GM19240 (cell line): ENCODE measurements around the gene TRPM3.

Experiments
- DNase-seq: peaks from one replicate; pipeline ENCODE4 v3.0.0; 2011; ENCODE audit warnings: low spot score; ENCODE audit not compliant: insufficient read length

TRPM3 gene

GRCh38 chr9:70490478-70490877, 630.9 kb downstream of the TRPM3 start:
- DNase-seq: no peak

GRCh38 chr9:70488793-70489105, 632.7 kb downstream of the TRPM3 start:
- no peak for DNase-seq

GRCh38 chr9:70488098-70488792, 633.2 kb downstream of the TRPM3 start:
- no peak for DNase-seq

- DNase-seq: no peak
Observed at GRCh38 chr9:70486127-70486526, 635.3 kb downstream of the TRPM3 start.

GRCh38 chr9:70485273-70485858, 636.1 kb downstream of the TRPM3 start:
- no peak for DNase-seq

- peak; percentile 60 for DNase-seq
Observed at GRCh38 chr9:70484232-70485130, 636.9 kb downstream of the TRPM3 start.

- no peak for DNase-seq
Observed at GRCh38 chr9:70481471-70481870, 640.0 kb downstream of the TRPM3 start.

- DNase-seq: no peak
Observed at GRCh38 chr9:70480405-70480980, 640.9 kb downstream of the TRPM3 start.

- DNase-seq: no peak
Observed at GRCh38 chr9:70479880-70480291, 641.5 kb downstream of the TRPM3 start.
